T-helper 1 cell treated with Interleukin-12 subunit alpha and Interleukin-12 subunit beta and Interleukin-4 antibody, amounts not matched to agents 30 μg/mL and 1 μg/mL, for 36 hours (primary cell): Measurements from ENCODE around the gene CACNB1.

Experiments
- H3K27ac Mint-ChIP-seq: one replicate; pipeline ENCODE4 v1.8.0; 2021; ENCODE audit warnings: mild to moderate bottlenecking, mixed read lengths
- H3K27me3 Mint-ChIP-seq: one replicate; pipeline ENCODE4 v1.8.0; 2021; ENCODE audit warnings: low read depth, mixed read lengths
- H3K36me3 Mint-ChIP-seq: one replicate; pipeline ENCODE4 v1.8.0; 2021; ENCODE audit warnings: low read depth, mixed read lengths
- H3K4me1 Mint-ChIP-seq: one replicate; pipeline ENCODE4 v1.8.0; 2021; ENCODE audit warnings: low read depth, mixed read lengths
- H3K4me3 Mint-ChIP-seq: one replicate; pipeline ENCODE4 v1.8.0; 2021; ENCODE audit warnings: mild to moderate bottlenecking, moderate library complexity, mixed read lengths
- H3K9me3 Mint-ChIP-seq: one replicate; pipeline ENCODE4 v1.8.0; 2021; ENCODE audit warnings: mixed read lengths

The CACNB1 gene

GRCh38 chr17:39231591-39232551 is 34.4 kb upstream of the CACNB1 start:
- Mint-ChIP-seq H3K4me3 (no peak overlapping the region), H3K36me3 (no peaks in the 10 kb centered on the region), H3K4me1 (peaks cover 9% of the 10 kb centered on the region), H3K27ac (no peak overlapping the region), H3K9me3 (no peaks in the 10 kb centered on the region), H3K27me3 (peaks cover 25% of the 10 kb centered on the region)

- no peak overlapping the region for H3K4me3 Mint-ChIP-seq
Observed at GRCh38 chr17:39231091-39231561, 33.7 kb upstream of the CACNB1 start.

GRCh38 chr17:39230361-39230760 is 32.9 kb upstream of the CACNB1 start:
- Mint-ChIP-seq H3K27me3 (peaks cover 36% of the 10 kb centered on the region), H3K9me3 (no peaks in the 10 kb centered on the region), H3K27ac (no peak overlapping the region), H3K36me3 (no peaks in the 10 kb centered on the region), H3K4me3 (no peak overlapping the region), H3K4me1 (peaks cover 14% of the 10 kb centered on the region)

More at GRCh38 chr17:39231091-39231561, 33.7 kb upstream of the CACNB1 start:
- Mint-ChIP-seq H3K27me3 (peaks cover 32% of the 10 kb centered on the region), H3K36me3 (no peaks in the 10 kb centered on the region), H3K27ac (no peak overlapping the region), H3K9me3 (no peaks in the 10 kb centered on the region), H3K4me1 (peaks cover 10% of the 10 kb centered on the region)

GRCh38 chr17:39229274-39229913 is 31.9 kb upstream of the CACNB1 start:
- no peak overlapping the region for H3K4me3 Mint-ChIP-seq
- H3K27ac Mint-ChIP-seq = no peak overlapping the region

GRCh38 chr17:39227364-39227919 is 30.0 kb upstream of the CACNB1 start:
- peaks cover 57% of the 10 kb centered on the region for H3K27me3 Mint-ChIP-seq
- no peaks in the 10 kb centered on the region for H3K9me3 Mint-ChIP-seq

More at GRCh38 chr17:39229274-39229913, 31.9 kb upstream of the CACNB1 start:
- Mint-ChIP-seq H3K27me3 (peaks cover 40% of the 10 kb centered on the region), H3K4me1 (peaks cover 14% of the 10 kb centered on the region), H3K9me3 (no peaks in the 10 kb centered on the region), H3K36me3 (no peaks in the 10 kb centered on the region)

GRCh38 chr17:39225959-39226683 is 28.7 kb upstream of the CACNB1 start:
- Mint-ChIP-seq H3K4me1 (peaks cover 4% of the 10 kb centered on the region), H3K36me3 (no peaks in the 10 kb centered on the region), H3K27ac (no peak overlapping the region), H3K4me3 (peak overlapping the region; percentile 46), H3K9me3 (no peaks in the 10 kb centered on the region), H3K27me3 (peaks cover 61% of the 10 kb centered on the region)

More at GRCh38 chr17:39227364-39227919, 30.0 kb upstream of the CACNB1 start:
- H3K4me3 Mint-ChIP-seq = no peak overlapping the region
- H3K4me1 Mint-ChIP-seq = peaks cover 14% of the 10 kb centered on the region
- no peak overlapping the region for H3K27ac Mint-ChIP-seq
- no peaks in the 10 kb centered on the region for H3K36me3 Mint-ChIP-seq

- peaks cover 61% of the 10 kb centered on the region for H3K27me3 Mint-ChIP-seq
- H3K9me3 Mint-ChIP-seq = no peaks in the 10 kb centered on the region
- no peaks in the 10 kb centered on the region for H3K36me3 Mint-ChIP-seq
- H3K4me3 Mint-ChIP-seq = peak within 1 kb of the TSS; percentile 61
- peaks cover 4% of the 10 kb centered on the region for H3K4me1 Mint-ChIP-seq
- no peak within 1 kb of the TSS for H3K27ac Mint-ChIP-seq
Observed at GRCh38 chr17:39225308-39225958, 28.0 kb upstream of the CACNB1 start, which contains the start of gene STAC2. TSS of gene STAC2 (minus strand) at chr17:39225945. CDS start at chr17:39225502, 443 bp downstream.

GRCh38 chr17:39224778-39225307 is 27.4 kb upstream of the CACNB1 start:
- Mint-ChIP-seq H3K27me3 (peaks cover 60% of the 10 kb centered on the region), H3K9me3 (no peaks in the 10 kb centered on the region), H3K4me3 (peak overlapping the region; percentile 61), H3K4me1 (peaks cover 4% of the 10 kb centered on the region), H3K36me3 (no peaks in the 10 kb centered on the region), H3K27ac (no peak overlapping the region)

GRCh38 chr17:39223907-39224777 is 26.7 kb upstream of the CACNB1 start:
- Mint-ChIP-seq H3K27me3 (peaks cover 58% of the 10 kb centered on the region), H3K4me1 (peaks cover 4% of the 10 kb centered on the region), H3K27ac (no peak overlapping the region), H3K36me3 (no peaks in the 10 kb centered on the region), H3K9me3 (no peaks in the 10 kb centered on the region), H3K4me3 (no peak overlapping the region)

GRCh38 chr17:39222866-39223834 is 25.7 kb upstream of the CACNB1 start:
- no peaks in the 10 kb centered on the region for H3K9me3 Mint-ChIP-seq
- no peak overlapping the region for H3K27ac Mint-ChIP-seq
- peaks cover 4% of the 10 kb centered on the region for H3K4me1 Mint-ChIP-seq
- peaks cover 60% of the 10 kb centered on the region for H3K27me3 Mint-ChIP-seq
- no peak overlapping the region for H3K4me3 Mint-ChIP-seq
- H3K36me3 Mint-ChIP-seq = no peaks in the 10 kb centered on the region

GRCh38 chr17:39222151-39222550 is 24.7 kb upstream of the CACNB1 start:
- Mint-ChIP-seq H3K4me3 (no peak overlapping the region), H3K4me1 (peaks cover 6% of the 10 kb centered on the region), H3K36me3 (no peaks in the 10 kb centered on the region), H3K27me3 (peaks cover 56% of the 10 kb centered on the region), H3K9me3 (no peaks in the 10 kb centered on the region), H3K27ac (no peak overlapping the region)

- Mint-ChIP-seq H3K9me3 (no peaks in the 10 kb centered on the region), H3K27me3 (peaks cover 56% of the 10 kb centered on the region), H3K36me3 (no peaks in the 10 kb centered on the region), H3K4me1 (peaks cover 8% of the 10 kb centered on the region), H3K27ac (no peak overlapping the region), H3K4me3 (no peak overlapping the region)
Observed at GRCh38 chr17:39221572-39221971, 24.1 kb upstream of the CACNB1 start.
